Stimulated activated CD8-positive, alpha-beta memory T cell treated with anti-CD3 and anti-CD28 coated beads, Interleukin-12 subunit alpha, Interleukin-12 subunit beta, amount 100 ng/mL, for 24 hours (primary cell): ENCODE measurements around the gene HRC.
"Not testable (repeated sequence)": the region's sequence is repeated elsewhere in the genome, so short reads cannot be mapped to it uniquely, and the experiment has no call there.

Source experiments
- DNase-seq: peaks from one replicate; pipeline ENCODE4 v3.0.0-alpha.2; 2020; ENCODE audit errors: extremely low read depth

The HRC gene

GRCh38 chr19:49155005-49155819, at the start of gene HRC:
TSS of gene HRC (minus strand) at chr19:49155396. CDS start at chr19:49155237, 159 bp downstream.
- no peak for DNase-seq

GRCh38 chr19:49201042-49201441, 45.8 kb upstream of the HRC start:
- no peak for DNase-seq

GRCh38 chr19:49200238-49200862, 45.2 kb upstream of the HRC start:
- DNase-seq: no peak

GRCh38 chr19:49196527-49197240, 41.5 kb upstream of the HRC start:
- DNase-seq: no peak

- no peak for DNase-seq
Observed at GRCh38 chr19:49194408-49194807, 39.2 kb upstream of the HRC start.

- no peak for DNase-seq
Observed at GRCh38 chr19:49193822-49194394, 38.7 kb upstream of the HRC start.

- no peak for DNase-seq
Observed at GRCh38 chr19:49190781-49191180, 35.6 kb upstream of the HRC start.

GRCh38 chr19:49189259-49189658, 34.1 kb upstream of the HRC start:
- no peak for DNase-seq

- DNase-seq: no peak
Observed at GRCh38 chr19:49188626-49189200, 33.5 kb upstream of the HRC start.

- DNase-seq: no peak
Observed at GRCh38 chr19:49186108-49186507, 30.9 kb upstream of the HRC start.

GRCh38 chr19:49182848-49183375, 27.7 kb upstream of the HRC start:
- no peak for DNase-seq

- not testable (repeated sequence) for DNase-seq
Observed at GRCh38 chr19:49182010-49182847, 27.0 kb upstream of the HRC start.

- DNase-seq: no peak
Observed at GRCh38 chr19:49180659-49181058, 25.5 kb upstream of the HRC start.

GRCh38 chr19:49173198-49173597, 18.0 kb upstream of the HRC start:
- no peak for DNase-seq

GRCh38 chr19:49168421-49168820, 13.2 kb upstream of the HRC start:
- no peak for DNase-seq

- no peak for DNase-seq
Observed at GRCh38 chr19:49167857-49168409, 12.7 kb upstream of the HRC start.

- DNase-seq: no peak
Observed at GRCh38 chr19:49165865-49166301, 10.7 kb upstream of the HRC start.

GRCh38 chr19:49165111-49165750, 10.0 kb upstream of the HRC start:
- DNase-seq: no peak

- DNase-seq: no peak
Observed at GRCh38 chr19:49161987-49162386, 6.8 kb upstream of the HRC start.
